Lung (tissue), 12 donors: ENCODE results near the gene ULBP3. TPM values are rescaled to one million over a fixed set of nuclear protein-coding genes. Genes with fewer than 3 reads are reported as not detected.

Experiments
- ATAC-seq: fragments of 200-7000 bp; cut with Tn5 transposase; one replicate; pipeline ENCODE4 v1.9.1; 2020; ENCODE audit warnings: moderate number of reproducible peaks; ENCODE audit not compliant: insufficient read depth, low FRiP score
- DNase-seq, 3 donors: peaks; one replicate each; pipeline ENCODE4 v3.0.0-alpha.2; 2013 to 2017
- H3K27ac ChIP-seq, 2 donors: one replicate each; pipeline ENCODE4 v1.5.1; 2013; ENCODE audit warnings: mild to moderate bottlenecking in 2 of 2, moderate library complexity in 2 of 2, control low read depth in 1 of 2, inconsistent platforms in 1 of 2, low read depth in 1 of 2, low read length in 1 of 2
- H3K27me3 ChIP-seq, 3 donors: one replicate each; pipeline ENCODE4 v1.5.1; 2013; ENCODE audit warnings: low read length in 2 of 3; ENCODE audit not compliant: control insufficient read depth in 3 of 3, insufficient read depth in 3 of 3
- H3K36me3 ChIP-seq, 4 donors: one replicate each; pipeline ENCODE4 v1.5.1; 2013; ENCODE audit warnings: low read length in 4 of 4, mild to moderate bottlenecking in 1 of 4, moderate library complexity in 1 of 4; ENCODE audit not compliant: control insufficient read depth in 4 of 4, insufficient read depth in 4 of 4
- H3K4me1 ChIP-seq, 5 donors: one replicate each; pipeline ENCODE4 v1.5.1; 2013; ENCODE audit warnings: low read length in 5 of 5, mild to moderate bottlenecking in 2 of 5, moderate library complexity in 1 of 5; ENCODE audit not compliant: control insufficient read depth in 5 of 5, insufficient read depth in 5 of 5
- H3K4me3 ChIP-seq: one replicate; pipeline ENCODE4 v1.5.1; 2013; ENCODE audit warnings: mild to moderate bottlenecking, control low read depth, moderate library complexity
- H3K9ac ChIP-seq, 2 donors: one replicate each; pipeline ENCODE4 v1.5.1; 2013; ENCODE audit warnings: low read length in 2 of 2, control low read depth in 1 of 2; ENCODE audit not compliant: insufficient read depth in 1 of 2
- H3K9me3 ChIP-seq, 4 donors: one replicate each; pipeline ENCODE4 v1.5.1; 2013; ENCODE audit warnings: low read length in 3 of 4, mild to moderate bottlenecking in 1 of 4, moderate library complexity in 1 of 4; ENCODE audit not compliant: control insufficient read depth in 4 of 4, insufficient read depth in 3 of 4
- WGBS, 2 donors: extraction: QIAGEN DNeasy Blood & Tissue Kit; methylation state at CpG; one replicate each; pipeline ENCODE4 v1.1.7; 2013; 5-methylcytosine and 5-hydroxymethylcytosine counted together
- polyA plus RNA-seq, 2 donors: library from polyadenylated mRNA; stranded (reverse); fragments of 200-250 nt; gene quantifications; one replicate each; pipeline ENCODE4 v1.2.1, GENCODE V29; 2013
- total RNA-seq, 2 donors: library from RNA; depleted of rRNA in 1 of 2; stranded (reverse); fragments of >200 nt in 1 of 2; gene quantifications; one replicate each; pipeline ENCODE4 v1.2.1, GENCODE V29; 2014 to 2021
- TF ChIP-seq, protein P1 (sequence below): IDR thresholded peaks from 2 replicates; pipeline ENCODE4 v1.5.1; 2012; ENCODE audit warnings: mild to moderate bottlenecking; ENCODE audit errors: control extremely low read depth, extremely low read depth
- donor health status: control.
- donor health status: control.
- donor health status: Bipolar disorder and iron deficiency.
- donor health status: healthy.
- donor health status: DM: yes; HTN: yes; CAD: no.

The ULBP3 gene
- total and polyA plus RNA-seq, 4 donors, result 1.4 to 6.8 (median 3.9) TPM

DNA sequence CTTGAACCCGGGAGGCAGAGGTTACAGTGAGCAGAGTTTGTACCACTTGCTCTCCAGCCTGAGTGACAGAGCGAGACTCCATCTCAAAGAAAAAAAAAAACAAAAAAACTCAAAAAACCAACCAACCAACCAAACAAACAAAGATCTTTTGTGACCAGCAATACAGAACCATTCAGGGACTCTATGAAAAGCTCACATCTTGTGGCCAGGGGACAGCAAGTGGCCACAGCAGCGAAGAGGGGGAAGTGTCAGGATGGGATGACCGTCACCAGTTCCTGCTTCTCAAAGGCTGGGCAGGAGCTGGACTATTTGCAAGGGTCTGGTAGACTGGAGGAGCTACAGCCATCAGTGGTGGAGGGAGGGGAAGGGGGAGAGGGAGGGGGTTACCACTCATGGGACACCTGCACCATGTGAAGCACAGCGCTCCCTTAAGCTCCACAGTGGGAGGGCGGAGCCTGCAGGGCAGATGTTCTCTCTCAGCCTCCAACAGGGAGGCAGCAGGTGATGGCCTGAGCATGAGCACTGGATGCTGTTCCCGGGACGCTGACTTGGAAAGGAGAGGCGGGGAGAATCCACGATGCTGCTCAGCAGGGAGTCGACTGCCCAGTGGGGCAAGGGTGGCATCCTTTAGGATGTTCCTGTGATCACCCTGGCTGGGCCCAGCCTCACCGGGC is 19.7 kb upstream of the ULBP3 start:
- no peaks in the 10 kb centered on the region for H3K9me3 ChIP-seq
- ATAC-seq (no peak), DNase-seq (no peak)
- H3K27ac ChIP-seq, result no peak overlapping the region
- TF ChIP-seq, protein P1, sequence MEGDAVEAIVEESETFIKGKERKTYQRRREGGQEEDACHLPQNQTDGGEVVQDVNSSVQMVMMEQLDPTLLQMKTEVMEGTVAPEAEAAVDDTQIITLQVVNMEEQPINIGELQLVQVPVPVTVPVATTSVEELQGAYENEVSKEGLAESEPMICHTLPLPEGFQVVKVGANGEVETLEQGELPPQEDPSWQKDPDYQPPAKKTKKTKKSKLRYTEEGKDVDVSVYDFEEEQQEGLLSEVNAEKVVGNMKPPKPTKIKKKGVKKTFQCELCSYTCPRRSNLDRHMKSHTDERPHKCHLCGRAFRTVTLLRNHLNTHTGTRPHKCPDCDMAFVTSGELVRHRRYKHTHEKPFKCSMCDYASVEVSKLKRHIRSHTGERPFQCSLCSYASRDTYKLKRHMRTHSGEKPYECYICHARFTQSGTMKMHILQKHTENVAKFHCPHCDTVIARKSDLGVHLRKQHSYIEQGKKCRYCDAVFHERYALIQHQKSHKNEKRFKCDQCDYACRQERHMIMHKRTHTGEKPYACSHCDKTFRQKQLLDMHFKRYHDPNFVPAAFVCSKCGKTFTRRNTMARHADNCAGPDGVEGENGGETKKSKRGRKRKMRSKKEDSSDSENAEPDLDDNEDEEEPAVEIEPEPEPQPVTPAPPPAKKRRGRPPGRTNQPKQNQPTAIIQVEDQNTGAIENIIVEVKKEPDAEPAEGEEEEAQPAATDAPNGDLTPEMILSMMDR, result no peak
- H3K36me3 ChIP-seq, result no peaks in the 10 kb centered on the region
- no peaks in the 10 kb centered on the region for H3K4me1 ChIP-seq
- peaks cover 0 to 2% (median 0%) of the 10 kb centered on the region in 3 donors for H3K27me3 ChIP-seq
- H3K4me3 ChIP-seq, result no peak overlapping the region
- WGBS, 2 donors, result 92 to 94% methylated on average over 12 of the region's 12 CpGs
- no peak overlapping the region for H3K9ac ChIP-seq

DNA sequence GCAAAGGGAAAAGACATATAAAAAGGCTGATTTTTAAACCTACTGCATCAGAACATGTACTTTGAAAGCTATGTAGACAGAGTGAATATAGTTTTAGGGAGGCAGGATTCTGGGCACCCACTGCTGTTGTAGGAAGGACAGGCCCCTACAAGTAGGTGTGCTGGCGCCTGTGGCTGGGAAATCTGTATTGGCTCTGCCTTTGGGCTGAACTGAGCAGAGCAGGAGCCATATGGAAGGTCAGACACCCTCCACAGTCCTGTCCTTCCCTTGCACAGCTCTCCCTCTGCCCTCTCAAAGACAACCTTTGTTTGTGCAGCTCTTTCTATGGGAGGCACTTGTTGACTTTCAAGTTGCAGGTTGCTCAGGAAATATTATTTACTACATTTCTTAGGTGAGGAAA is 18.4 kb upstream of the ULBP3 start:
- TF ChIP-seq, protein P1, result no peak
- no peaks in the 10 kb centered on the region for H3K9me3 ChIP-seq
- peaks cover 0 to 2% (median 0%) of the 10 kb centered on the region in 3 donors for H3K27me3 ChIP-seq
- WGBS, 2 donors, result 90 to 100% methylated on average over 1 of the region's 1 CpG
- no peak overlapping the region for H3K4me3 ChIP-seq
- DNase-seq, result no peak
- H3K4me1 ChIP-seq, result no peaks in the 10 kb centered on the region
- no peak overlapping the region for H3K27ac ChIP-seq
- H3K9ac ChIP-seq, result no peak overlapping the region
- no peaks in the 10 kb centered on the region for H3K36me3 ChIP-seq
- no peak for ATAC-seq

DNA sequence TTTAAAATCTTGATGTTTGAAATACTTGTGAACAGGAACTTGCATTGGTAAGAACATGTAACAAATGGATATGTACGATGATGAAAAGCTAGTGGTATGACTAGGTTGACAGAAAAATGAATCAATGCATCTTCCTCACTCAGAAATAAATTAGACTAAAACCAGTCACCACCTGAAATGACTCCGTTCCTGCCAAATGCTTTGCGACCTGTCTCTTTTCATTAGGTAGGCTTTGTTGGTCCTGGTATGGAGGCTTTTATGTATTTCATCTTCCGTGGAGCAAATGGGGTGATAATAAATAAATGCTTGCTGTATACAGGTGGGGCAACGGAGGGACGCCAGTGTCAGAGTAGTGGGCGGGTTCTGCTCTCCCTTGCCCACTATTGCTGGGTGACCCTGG is 17.1 kb upstream of the ULBP3 start:
- DNase-seq (no peak), ATAC-seq (no peak)
- H3K9me3 ChIP-seq, result no peaks in the 10 kb centered on the region
- TF ChIP-seq, protein P1, result no peak
- peaks cover 0 to 2% (median 0%) of the 10 kb centered on the region in 3 donors for H3K27me3 ChIP-seq
- WGBS, 2 donors, result 89 to 92% methylated on average over 7 of the region's 7 CpGs
- no peak overlapping the region for H3K9ac ChIP-seq
- H3K4me3 ChIP-seq, result no peak overlapping the region
- no peaks in the 10 kb centered on the region for H3K36me3 ChIP-seq
- H3K4me1 ChIP-seq, result no peaks in the 10 kb centered on the region
- H3K27ac ChIP-seq, result no peak overlapping the region

DNA sequence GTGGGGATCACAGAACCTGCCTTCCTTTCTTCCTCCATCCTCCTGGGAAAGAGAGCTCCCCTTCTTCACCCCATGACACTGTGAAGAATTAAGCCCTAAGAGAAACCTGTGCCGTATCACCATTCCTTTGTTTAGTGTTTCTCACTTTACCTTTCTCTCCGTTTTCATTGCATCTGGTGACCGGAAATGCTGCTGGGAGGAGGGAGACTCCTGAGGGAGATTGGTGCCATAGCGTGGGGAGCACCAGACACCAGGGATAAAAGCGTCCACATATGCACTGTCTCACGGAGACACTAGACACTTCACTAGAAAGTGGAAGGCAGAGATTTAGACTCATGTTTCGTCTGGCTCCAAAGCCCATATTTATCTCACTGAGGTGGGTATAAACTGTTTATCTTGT is 15.5 kb upstream of the ULBP3 start:
- DNase-seq (no peak), ATAC-seq (no peak)
- Histone ChIP-seq H3K9me3 (no peaks in the 10 kb centered on the region), H3K27ac (no peak overlapping the region), H3K4me3 (no peak overlapping the region), H3K9ac (no peak overlapping the region), H3K36me3 (no peaks in the 10 kb centered on the region), H3K4me1 (no peaks in the 10 kb centered on the region), H3K27me3 (peaks cover 0 to 2% (median 0%) of the 10 kb centered on the region in 3 donors)
- TF ChIP-seq, protein P1, result no peak
- WGBS, 2 donors, result 90 to 92% methylated on average over 7 of the region's 7 CpGs
